ENCODE results near the gene SIGLEC1.

DNA sequence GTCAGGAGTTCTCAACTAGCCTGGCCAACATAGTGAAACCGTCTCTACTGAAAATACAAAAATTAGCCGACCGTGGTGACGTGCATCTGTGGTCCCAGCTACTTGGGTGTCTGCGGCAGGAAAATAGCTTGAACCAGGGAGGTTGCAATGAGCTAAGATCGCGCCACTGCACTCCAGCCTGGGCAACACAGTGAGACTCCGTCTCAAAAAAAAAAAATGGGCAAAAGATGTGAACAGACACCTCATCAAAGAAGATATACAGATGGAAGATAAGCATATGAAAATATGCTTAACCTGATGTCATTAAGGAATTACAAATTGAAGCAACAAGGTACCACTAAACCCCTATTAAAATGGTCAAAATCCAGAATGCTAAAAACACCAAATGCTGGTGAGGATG is 10.9 kb upstream of the SIGLEC1 start:
- TF ChIP-seq, protein P1, sequence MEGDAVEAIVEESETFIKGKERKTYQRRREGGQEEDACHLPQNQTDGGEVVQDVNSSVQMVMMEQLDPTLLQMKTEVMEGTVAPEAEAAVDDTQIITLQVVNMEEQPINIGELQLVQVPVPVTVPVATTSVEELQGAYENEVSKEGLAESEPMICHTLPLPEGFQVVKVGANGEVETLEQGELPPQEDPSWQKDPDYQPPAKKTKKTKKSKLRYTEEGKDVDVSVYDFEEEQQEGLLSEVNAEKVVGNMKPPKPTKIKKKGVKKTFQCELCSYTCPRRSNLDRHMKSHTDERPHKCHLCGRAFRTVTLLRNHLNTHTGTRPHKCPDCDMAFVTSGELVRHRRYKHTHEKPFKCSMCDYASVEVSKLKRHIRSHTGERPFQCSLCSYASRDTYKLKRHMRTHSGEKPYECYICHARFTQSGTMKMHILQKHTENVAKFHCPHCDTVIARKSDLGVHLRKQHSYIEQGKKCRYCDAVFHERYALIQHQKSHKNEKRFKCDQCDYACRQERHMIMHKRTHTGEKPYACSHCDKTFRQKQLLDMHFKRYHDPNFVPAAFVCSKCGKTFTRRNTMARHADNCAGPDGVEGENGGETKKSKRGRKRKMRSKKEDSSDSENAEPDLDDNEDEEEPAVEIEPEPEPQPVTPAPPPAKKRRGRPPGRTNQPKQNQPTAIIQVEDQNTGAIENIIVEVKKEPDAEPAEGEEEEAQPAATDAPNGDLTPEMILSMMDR (conservative IDR thresholded peaks at IDR 0.05 in 1 of 2, IDR thresholded peaks at IDR 0.05 in 1 of 2; ENCODE audit: low read depth in 1 of 2, low read length in 2 of 2) = no peak
- no peak for TF ChIP-seq EZH2 (IDR thresholded peaks at IDR 0.05; ENCODE audit: low read length, missing control alignments)

All from fibroblast of lung (primary cell).